Suprapubic skin (tissue), 4 donors: ENCODE measurements around the gene RBM34.

Experiments
- POLR2A ChIP-seq, 2 donors: fragments of 450-650 bp; IDR thresholded peaks; one replicate each; pipeline ENCODE4 v1.6.1; 2017; ENCODE audit warnings: antibody characterized with exemption in 2 of 2, mild to moderate bottlenecking in 2 of 2, moderate library complexity in 2 of 2
- POLR2AphosphoS5 ChIP-seq, 3 donors: sonication (generic); formaldehyde crosslinking; IDR thresholded peaks; one replicate each; pipeline ENCODE4 v1.6.1; 2017; ENCODE audit warnings: antibody characterized with exemption in 3 of 3
- TF ChIP-seq, protein P1 (sequence below), 2 donors: fragments of 200-600 bp in 1 of 2; fragments of 450-650 bp in 1 of 2; sonication (generic) in 1 of 2; IDR thresholded peaks; one replicate each; pipeline ENCODE4 v1.5.1; 2016 to 2019; ENCODE audit warnings: antibody characterized with exemption in 2 of 2, mild to moderate bottlenecking in 1 of 2, moderate library complexity in 1 of 2

DNA sequence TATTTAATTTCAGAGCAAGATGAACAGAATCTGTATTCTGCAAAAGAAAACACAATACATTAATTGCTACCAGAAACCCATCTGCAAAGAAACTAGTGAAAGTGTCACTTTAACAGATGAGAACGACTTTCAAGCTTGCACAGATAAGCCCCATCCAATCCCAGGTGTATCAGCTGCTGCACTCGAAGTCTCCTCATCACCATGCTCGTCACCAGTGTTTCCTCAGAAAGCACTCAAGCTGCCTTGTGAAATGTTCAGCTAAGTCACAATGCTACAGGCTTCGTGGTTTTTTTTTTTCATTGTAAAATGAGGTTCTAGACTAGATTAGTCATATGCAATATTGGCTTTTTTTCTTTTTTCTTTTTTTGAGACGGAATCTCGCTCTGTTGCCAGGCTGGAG is 29.1 kb downstream of the RBM34 start:
- TF ChIP-seq POLR2A (IDR thresholded peaks at IDR 0.05) (no peak), POLR2AphosphoS5 (IDR thresholded peaks at IDR 0.05) (no peak)
- TF ChIP-seq, protein P1, sequence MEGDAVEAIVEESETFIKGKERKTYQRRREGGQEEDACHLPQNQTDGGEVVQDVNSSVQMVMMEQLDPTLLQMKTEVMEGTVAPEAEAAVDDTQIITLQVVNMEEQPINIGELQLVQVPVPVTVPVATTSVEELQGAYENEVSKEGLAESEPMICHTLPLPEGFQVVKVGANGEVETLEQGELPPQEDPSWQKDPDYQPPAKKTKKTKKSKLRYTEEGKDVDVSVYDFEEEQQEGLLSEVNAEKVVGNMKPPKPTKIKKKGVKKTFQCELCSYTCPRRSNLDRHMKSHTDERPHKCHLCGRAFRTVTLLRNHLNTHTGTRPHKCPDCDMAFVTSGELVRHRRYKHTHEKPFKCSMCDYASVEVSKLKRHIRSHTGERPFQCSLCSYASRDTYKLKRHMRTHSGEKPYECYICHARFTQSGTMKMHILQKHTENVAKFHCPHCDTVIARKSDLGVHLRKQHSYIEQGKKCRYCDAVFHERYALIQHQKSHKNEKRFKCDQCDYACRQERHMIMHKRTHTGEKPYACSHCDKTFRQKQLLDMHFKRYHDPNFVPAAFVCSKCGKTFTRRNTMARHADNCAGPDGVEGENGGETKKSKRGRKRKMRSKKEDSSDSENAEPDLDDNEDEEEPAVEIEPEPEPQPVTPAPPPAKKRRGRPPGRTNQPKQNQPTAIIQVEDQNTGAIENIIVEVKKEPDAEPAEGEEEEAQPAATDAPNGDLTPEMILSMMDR (IDR thresholded peaks at IDR 0.05), result no peak
